GM12873 (cell line): ENCODE results near the gene AHNAK2.
A peak's percentile ranks its signal among the peaks of the same experiment; 100 is the strongest.

Source experiments
- TF ChIP-seq, protein P1 (sequence below): IDR thresholded peaks from 2 replicates; pipeline ENCODE4 v1.5.1; 2012; ENCODE audit warnings: low read depth, mild to moderate bottlenecking, moderate library complexity, low read length, control low read depth; ENCODE audit not compliant: insufficient read depth; ENCODE audit errors: missing control alignments

AHNAK2 gene

GRCh38 chr14:104927432-104927816 is 50.8 kb downstream of the AHNAK2 start:
- TF ChIP-seq, protein P1, sequence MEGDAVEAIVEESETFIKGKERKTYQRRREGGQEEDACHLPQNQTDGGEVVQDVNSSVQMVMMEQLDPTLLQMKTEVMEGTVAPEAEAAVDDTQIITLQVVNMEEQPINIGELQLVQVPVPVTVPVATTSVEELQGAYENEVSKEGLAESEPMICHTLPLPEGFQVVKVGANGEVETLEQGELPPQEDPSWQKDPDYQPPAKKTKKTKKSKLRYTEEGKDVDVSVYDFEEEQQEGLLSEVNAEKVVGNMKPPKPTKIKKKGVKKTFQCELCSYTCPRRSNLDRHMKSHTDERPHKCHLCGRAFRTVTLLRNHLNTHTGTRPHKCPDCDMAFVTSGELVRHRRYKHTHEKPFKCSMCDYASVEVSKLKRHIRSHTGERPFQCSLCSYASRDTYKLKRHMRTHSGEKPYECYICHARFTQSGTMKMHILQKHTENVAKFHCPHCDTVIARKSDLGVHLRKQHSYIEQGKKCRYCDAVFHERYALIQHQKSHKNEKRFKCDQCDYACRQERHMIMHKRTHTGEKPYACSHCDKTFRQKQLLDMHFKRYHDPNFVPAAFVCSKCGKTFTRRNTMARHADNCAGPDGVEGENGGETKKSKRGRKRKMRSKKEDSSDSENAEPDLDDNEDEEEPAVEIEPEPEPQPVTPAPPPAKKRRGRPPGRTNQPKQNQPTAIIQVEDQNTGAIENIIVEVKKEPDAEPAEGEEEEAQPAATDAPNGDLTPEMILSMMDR, result no peak

GRCh38 chr14:104926619-104927431 is 51.3 kb downstream of the AHNAK2 start:
- TF ChIP-seq, protein P1, result peak; percentile 11

- TF ChIP-seq, protein P1, result no peak
These were observed 52.1 kb downstream of the AHNAK2 start for GRCh38 chr14:104925855-104926609.

DNA sequence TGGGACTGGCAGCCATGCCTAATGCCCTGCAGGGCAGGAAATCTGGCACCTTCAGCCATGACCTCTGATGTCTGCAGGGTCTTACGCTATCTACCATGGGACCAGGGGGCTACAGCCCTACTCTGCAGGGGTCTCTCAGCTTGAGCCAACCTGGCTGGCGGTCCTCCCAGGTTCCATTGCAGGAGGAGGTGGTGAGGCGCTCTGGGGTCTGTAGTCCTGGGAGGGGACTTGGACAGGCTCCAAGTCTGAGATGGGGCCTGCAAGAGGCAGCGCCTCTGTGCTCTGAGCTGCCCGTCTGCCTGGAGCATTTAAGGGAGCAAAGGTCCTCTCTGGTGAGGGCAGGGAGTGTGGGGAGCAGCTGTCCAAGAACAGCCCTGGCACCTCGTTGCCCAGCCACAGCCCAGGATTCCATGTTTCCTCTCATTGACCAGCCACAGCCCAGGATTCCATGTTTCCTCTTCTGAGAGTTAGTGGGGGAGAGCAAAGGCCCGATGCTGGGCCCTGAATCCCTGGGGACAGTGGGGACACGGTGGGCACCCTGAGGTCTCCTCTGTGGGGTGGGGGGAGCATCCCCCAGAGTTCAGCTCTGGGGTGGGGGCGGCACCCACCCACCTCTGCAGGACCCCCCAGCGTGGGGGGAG is 52.8 kb downstream of the AHNAK2 start:
- TF ChIP-seq, protein P1, result no peak

DNA sequence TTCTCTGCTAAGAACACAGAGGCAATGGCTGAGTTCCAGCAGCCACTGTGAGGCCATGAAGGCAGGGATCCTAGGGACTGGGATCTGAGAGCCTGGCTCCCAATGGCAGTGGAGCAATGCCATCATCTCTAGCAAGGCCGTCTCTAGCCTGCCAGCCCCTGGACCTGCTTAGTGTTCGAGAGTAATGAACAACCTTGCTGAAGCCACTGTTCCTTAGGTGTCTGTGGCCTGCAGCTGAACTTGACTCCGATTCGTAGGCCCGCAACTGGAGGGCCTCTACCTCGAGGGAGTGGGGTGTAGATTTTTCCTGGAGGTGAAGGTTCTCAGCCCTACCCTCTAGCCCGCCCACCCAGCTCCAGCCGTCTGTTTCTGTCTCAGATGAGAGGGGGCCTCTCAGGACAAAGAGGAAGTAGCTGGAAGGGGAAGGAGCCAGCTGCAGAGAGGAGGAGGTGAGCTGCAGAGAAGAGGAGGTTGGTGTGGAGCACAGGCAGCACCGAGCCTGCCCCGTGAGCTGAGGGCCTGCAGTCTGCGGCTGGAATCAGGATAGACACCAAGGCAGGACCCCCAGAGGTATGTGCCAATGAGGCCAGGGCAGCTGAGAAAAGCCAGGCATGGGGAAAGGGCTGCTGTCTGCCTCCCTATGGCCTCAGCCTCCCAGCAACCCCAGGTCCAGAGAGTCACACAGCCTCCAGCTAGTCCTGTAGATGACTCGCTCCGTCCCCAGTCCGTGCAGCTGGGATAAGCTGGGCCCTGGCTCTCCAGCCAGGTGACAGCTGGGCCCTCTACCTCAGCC is 53.6 kb downstream of the AHNAK2 start, which contains the start of gene PLD4:
Gene PLD4, plus strand, starts transcription at position 459 of the 793 bp plus-strand sequence. CDS start 2,262 bp downstream, outside the sequence.
- TF ChIP-seq, protein P1, result no peak

DNA sequence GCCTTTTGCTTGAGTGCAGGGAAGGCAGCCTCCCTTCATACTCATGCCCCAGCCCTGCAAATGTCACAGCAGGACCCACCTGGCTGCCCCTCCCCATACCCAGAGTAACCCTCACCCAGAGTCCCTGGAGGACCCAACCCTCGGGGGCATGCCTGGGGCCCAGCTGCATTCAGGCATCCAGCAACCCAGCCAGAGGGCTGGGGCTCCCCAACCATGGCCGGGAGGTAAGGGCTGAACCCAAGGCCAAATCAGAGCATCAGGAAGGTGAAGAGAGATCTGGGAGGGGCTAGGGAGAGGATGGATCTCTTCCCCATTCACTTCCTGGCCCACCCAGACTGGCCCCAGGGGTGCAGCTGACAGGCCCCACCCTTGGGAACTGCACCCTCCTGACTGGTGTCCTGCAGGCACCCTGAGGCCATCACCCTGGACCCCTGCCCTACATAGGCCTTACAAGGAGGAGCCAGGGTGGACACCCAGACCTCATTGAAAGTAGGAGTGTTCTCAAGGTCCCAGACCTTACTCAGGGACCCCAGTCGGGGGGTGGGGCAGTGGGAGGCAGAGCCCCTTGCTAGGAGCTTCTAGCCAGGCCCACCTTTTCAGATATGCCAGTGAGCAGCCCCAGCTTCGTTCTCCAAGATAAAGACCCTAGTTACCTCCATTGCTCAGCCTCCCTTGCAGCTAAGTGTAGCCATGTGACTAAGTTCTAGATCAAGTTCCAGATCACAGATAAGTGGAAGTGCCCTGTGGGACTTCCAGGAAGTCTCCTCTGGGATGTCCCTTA is 54.3 kb downstream of the AHNAK2 start:
- TF ChIP-seq, protein P1, result no peak
